Measurements from ENCODE around the gene CNOT11.

The CNOT11 gene

GRCh38 chr2:101305035-101305434 lies 52.3 kb downstream of the CNOT11 start:
- H3K4me3 ChIP-seq (ENCODE audit: low read length): no peak overlapping the region
- DNase-seq (ENCODE audit: low read depth): no peak
- TF ChIP-seq, protein P1, sequence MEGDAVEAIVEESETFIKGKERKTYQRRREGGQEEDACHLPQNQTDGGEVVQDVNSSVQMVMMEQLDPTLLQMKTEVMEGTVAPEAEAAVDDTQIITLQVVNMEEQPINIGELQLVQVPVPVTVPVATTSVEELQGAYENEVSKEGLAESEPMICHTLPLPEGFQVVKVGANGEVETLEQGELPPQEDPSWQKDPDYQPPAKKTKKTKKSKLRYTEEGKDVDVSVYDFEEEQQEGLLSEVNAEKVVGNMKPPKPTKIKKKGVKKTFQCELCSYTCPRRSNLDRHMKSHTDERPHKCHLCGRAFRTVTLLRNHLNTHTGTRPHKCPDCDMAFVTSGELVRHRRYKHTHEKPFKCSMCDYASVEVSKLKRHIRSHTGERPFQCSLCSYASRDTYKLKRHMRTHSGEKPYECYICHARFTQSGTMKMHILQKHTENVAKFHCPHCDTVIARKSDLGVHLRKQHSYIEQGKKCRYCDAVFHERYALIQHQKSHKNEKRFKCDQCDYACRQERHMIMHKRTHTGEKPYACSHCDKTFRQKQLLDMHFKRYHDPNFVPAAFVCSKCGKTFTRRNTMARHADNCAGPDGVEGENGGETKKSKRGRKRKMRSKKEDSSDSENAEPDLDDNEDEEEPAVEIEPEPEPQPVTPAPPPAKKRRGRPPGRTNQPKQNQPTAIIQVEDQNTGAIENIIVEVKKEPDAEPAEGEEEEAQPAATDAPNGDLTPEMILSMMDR (conservative IDR thresholded peaks at IDR 0.05; ENCODE audit: low read length): no peak

DNA sequence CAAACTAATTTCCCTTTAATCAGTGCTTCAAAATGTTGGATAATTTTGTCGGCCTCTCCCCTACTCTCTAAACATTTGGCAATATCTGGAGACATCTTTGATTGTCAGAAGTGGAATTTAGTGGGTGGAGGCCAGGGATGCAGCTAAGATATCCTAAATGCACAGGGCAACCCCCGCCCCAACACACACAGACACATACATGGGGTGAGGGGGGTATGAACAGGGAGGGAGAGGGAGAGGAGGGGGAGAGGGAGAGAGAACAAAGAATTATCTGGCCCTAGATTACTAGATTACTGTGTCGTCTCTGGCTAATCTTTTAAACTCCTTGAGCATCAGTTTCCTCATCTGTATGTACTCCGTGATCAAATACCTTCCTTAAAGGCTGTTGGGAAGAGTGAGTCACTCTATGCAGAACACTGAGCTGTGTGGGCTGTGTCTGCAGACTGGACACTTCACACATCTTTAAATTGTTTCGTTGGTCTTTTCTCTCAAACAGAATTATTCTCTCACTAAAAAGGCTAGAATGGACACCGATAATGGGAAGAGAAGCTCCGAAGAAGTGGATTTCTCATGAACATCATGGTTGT lies 52.9 kb downstream of the CNOT11 start:
- TF ChIP-seq, protein P1 (conservative IDR thresholded peaks at IDR 0.05; ENCODE audit: low read length): no peak
- H3K4me3 ChIP-seq (ENCODE audit: low read length): peak overlapping the region; percentile 88
- peak; percentile 56 for DNase-seq (ENCODE audit: low read depth)

- DNase-seq (ENCODE audit: low read depth): peak; percentile 6
- TF ChIP-seq, protein P1 (conservative IDR thresholded peaks at IDR 0.05; ENCODE audit: low read length): no peak
- peak overlapping the region; percentile 88 for H3K4me3 ChIP-seq (ENCODE audit: low read length)
Measured at GRCh38 chr2:101306410-101306809, 53.7 kb downstream of the CNOT11 start.

GRCh38 chr2:101307503-101307902 lies 54.8 kb downstream of the CNOT11 start:
- TF ChIP-seq, protein P1 (conservative IDR thresholded peaks at IDR 0.05; ENCODE audit: low read length): no peak
- no peak for DNase-seq (ENCODE audit: low read depth)

GRCh38 chr2:101307950-101308431 lies 55.3 kb downstream of the CNOT11 start:
- TF ChIP-seq, protein P1 (conservative IDR thresholded peaks at IDR 0.05; ENCODE audit: low read length): no peak
- H3K4me3 ChIP-seq (ENCODE audit: low read length): peak overlapping the region; percentile 88
- DNase-seq (ENCODE audit: low read depth): peak; percentile 15

More at GRCh38 chr2:101307503-101307902, 54.8 kb downstream of the CNOT11 start:
- peak overlapping the region; percentile 88 for H3K4me3 ChIP-seq (ENCODE audit: low read length)

DNA sequence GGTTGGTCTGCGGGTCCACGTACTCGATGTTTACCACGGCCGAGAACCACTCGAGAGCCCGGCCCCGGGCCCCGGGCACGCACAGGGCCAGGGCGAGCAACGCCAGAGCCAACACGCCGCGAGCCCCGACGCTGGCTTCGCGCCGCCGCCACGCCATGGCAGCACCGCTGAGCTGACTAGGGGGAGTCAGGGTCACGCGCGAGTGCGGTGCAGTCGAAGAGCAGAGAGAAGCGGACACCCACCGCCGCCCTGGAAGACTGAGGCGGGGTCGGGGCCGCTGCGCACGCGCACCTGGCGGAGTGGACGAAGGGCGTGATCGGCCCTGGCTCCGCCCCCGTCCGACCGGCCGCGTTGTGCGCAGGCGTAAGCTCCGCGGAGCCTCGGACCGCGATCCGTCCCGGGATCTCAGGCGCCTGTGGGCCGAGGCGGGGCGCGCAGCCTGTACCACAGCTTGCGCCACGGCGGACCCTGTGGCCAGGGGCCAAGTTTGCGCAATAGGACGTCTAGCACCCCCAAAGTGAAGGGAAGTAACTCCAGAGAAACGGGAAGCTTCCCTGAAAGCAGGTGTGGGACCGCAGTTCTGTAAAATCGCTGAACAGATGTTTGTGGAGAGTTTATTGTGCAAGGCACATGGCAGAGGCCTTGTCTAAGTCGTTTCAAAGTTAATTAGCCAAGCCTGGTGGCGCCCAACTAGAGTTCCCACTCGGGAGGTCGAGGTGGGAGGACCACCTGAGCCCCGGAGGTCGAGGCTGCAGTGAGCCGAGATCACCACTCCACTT lies 55.9 kb downstream of the CNOT11 start, which contains the start of gene RNF149:
Gene RNF149, minus strand, starts transcription at position 270 of the 779 bp plus-strand sequence. Its CDS starts 113 bp downstream, at position 157.
- DNase-seq (ENCODE audit: low read depth): peak; percentile 88
- TF ChIP-seq, protein P1 (conservative IDR thresholded peaks at IDR 0.05; ENCODE audit: low read length): no peak
- H3K4me3 ChIP-seq (ENCODE audit: low read length): peak within 1 kb of the TSS; percentile 88

All from AG10803 (cell line).